GM13976 (cell line): ENCODE measurements around the gene TIMELESS.

ENCODE experiments used
- DNase-seq: peaks from one replicate; pipeline ENCODE4 v3.0.0; 2012; ENCODE audit warnings: low spot score
- in situ Hi-C: fragments of 300-500 bp; cut with MboI; formaldehyde crosslinking; loops from one replicate; pipeline ENCODE4 v1.12.0; 2022; ENCODE audit warnings: low sequenced_read_pairs, mixed read lengths, inconsistent platforms; ENCODE audit not compliant: unreplicated experiment
- TF ChIP-seq, protein P1 (sequence below): IDR thresholded peaks from 2 replicates; pipeline ENCODE4 v1.5.1; 2012; ENCODE audit warnings: borderline replicate concordance, mild to moderate bottlenecking; ENCODE audit not compliant: insufficient read depth; ENCODE audit errors: extremely low read depth, missing control alignments, control extremely low read depth

TIMELESS gene

DNA sequence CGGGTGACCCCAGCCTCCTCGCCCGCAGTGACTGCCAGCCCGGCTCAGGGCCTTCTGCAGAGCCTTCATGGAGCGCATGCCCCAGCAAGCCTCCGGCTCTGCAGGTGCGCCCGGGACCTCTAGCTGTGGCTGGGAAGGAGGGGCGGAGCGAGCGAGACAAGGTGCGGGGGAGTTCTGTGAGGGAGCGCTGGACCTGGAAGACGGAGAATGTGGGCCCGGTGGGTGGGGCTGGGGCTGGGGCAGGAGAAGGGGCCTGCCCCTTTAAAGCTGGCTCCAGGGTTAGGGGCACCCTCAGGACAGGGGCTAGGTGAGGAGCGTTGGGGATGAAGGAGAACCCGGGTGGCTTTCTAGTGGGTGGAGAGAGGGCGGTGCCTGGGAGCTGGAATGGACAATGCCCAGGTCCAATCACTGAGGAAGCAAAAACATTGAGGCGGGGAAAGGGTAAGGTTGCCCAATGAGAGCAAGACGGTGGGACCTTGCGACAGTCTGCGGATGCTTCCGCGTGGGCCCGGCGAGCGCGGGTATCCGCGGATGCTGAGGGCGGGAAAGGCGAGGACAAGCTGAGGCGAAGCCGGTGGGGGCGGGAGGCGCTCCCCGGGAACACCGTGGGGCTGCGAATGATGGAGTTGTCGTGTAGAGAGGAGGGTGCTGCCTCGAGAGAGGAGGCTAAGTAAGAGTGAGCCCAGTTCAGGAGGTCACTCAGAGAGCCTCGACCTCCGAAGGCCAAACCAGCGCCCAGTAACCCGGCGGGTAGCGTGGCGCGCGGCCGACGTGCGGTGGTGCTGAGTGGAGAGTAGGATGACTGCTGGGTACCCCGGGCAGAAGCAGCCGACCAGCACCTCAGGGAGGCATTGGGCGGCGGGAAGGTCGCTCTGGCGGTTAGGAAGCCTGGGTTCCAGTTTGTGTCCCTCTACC, 39.1 kb upstream of the TIMELESS start, which contains the start of gene GLS2:
GLS2 (minus strand) TSS at position 121 of the 915 bp plus-strand sequence; CDS start at position 78, 43 bp downstream.
- DNase-seq = peak; percentile 93
- in situ Hi-C loops = no loop called here
- TF ChIP-seq, protein P1, sequence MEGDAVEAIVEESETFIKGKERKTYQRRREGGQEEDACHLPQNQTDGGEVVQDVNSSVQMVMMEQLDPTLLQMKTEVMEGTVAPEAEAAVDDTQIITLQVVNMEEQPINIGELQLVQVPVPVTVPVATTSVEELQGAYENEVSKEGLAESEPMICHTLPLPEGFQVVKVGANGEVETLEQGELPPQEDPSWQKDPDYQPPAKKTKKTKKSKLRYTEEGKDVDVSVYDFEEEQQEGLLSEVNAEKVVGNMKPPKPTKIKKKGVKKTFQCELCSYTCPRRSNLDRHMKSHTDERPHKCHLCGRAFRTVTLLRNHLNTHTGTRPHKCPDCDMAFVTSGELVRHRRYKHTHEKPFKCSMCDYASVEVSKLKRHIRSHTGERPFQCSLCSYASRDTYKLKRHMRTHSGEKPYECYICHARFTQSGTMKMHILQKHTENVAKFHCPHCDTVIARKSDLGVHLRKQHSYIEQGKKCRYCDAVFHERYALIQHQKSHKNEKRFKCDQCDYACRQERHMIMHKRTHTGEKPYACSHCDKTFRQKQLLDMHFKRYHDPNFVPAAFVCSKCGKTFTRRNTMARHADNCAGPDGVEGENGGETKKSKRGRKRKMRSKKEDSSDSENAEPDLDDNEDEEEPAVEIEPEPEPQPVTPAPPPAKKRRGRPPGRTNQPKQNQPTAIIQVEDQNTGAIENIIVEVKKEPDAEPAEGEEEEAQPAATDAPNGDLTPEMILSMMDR = no peak

DNA sequence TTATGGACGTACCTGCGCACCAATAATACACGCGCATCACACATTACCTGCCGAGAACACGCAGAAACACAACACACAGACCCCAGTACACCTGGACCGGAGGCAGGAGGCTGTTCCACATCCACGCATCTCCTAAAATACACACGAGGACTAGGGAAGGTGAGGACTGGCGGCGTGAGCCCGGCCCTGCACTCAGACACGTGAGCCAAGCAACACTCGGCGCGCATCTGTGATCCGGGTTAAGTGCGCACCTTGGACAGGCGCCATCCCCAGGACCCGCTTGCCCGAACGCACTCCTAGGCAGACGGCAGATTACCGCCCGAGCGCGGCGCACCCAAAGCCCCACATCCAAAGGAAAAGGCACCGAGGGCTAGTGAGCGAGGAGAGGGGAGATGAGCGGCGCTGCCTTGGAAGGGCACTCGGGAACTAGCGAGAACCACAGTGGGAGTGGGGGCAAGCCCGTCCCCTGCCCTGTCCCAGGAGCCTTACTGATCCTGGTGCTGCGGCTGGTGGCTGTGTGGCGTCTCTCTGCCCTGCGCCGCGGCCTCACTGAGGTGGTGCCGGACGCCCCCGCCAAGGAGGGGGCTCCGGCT, 38.3 kb upstream of the TIMELESS start:
- DNase-seq = peak; percentile 51
- in situ Hi-C loops = no loop called here

DNA sequence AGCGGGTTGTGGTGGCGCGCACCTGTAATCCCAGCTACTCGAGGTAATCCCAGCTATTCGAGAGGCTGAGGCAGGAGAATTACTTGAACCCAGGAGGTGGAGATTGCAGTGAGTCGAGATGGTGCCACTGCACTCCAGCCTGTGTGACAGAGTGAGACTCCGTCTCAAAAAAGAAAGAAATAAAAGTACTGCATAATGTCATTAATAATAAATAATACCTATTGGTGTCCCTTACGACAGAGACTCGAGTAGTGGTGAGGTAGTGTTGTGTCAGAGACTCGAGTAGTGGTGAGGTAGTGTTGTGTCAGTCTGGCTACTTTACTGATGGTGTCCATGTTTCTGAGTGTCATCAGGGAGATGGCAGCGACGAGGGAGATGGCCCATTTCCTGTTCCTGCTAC, 37.5 kb upstream of the TIMELESS start:
- in situ Hi-C loops = no loop called here
- TF ChIP-seq, protein P1 = no peak
- DNase-seq = no peak

More for the DNA sequence above, 38.3 kb upstream of the TIMELESS start:
- TF ChIP-seq, protein P1 = no peak

DNA sequence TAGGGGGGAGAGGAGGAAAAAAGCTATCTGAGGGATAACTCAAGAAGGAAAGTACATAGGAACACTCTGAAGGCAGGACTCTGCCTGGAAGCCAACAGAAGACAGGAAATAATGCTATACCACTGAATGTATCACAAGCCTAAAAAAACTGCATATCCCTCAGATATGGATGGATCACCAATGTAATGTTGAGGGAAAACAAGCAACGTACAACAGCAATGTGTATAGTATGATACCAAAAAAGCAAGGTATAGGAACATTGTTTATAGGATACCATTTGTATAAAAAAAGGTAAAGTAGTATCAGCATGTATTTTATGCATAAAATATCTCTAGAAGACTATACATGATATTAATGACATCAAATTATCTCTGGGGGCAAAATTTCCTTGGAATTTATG, 35.3 kb upstream of the TIMELESS start:
- DNase-seq = no peak
- in situ Hi-C loops = no loop called here
- TF ChIP-seq, protein P1 = no peak

DNA sequence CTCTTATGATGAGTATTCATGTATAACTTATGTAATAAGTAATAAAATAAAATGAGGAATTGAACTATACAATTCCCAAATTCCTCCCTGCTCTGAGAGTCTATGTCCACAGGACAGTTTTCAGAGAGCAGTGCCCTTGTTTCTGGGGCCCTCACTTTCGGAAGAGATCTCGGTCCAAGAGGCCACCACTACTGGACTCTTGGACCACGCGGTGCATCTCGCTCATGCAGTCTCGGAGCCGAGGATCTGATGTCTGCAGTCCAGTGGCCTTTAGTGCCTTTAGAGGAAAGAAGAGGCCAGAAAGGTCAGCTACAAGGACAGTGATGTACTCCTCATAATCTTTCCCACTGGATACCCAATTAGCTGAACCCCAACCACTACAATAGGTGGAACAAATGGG, 30.4 kb upstream of the TIMELESS start:
- in situ Hi-C loops = no loop called here
- DNase-seq = no peak
- TF ChIP-seq, protein P1 = no peak

DNA sequence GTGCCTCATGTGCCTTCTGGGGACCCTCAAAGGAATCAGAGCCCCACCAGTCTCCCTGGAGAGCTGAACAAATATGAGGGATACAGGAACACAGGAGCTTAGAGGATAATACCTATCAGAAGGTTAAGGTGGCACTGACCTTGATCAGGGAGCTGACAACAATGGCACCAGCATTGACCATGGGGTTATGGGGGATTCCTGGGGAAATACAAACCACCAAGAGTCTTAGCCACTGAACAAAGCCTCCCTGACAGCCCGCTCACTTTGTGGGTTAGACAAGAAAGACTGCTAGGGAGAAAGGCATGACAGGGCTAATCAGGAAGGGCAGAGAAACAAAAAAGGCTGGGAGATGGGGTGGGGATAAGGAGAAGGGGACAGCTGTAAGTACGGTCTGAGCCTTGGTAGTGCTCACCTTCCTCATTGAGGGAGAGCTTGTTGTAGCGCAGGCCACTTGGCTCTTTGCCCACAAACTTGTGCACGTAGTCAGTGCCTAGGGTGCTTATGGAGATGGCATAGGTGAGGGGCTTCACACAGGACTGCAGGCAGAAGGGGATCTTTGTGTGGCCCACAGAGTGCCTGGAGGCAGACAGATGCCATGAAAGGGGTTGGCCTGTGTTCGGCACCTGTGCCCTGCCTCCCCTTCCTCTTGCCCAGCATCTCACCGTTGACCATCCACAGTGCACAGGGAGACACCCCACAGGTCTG, 28.4 kb upstream of the TIMELESS start:
- no peak for DNase-seq
- TF ChIP-seq, protein P1 = no peak
- in situ Hi-C loops = no loop called here
